H1 (cell line): ENCODE data around the gene GXYLT1. TPM values are rescaled to one million over a fixed set of nuclear protein-coding genes. Genes with fewer than 3 reads are reported as not detected.

ENCODE experiments used
- HDAC2 ChIP-seq, 2 experiments: fragments of 300-600 bp in 1 of 2; sonication (generic) in 1 of 2; IDR thresholded peaks; 2 replicates each; pipeline ENCODE4 v1.6.1; 2011 to 2012; ENCODE audit warnings: low read depth in 2 of 2, low read length in 2 of 2, mild to moderate bottlenecking in 2 of 2, moderate library complexity in 2 of 2, borderline replicate concordance in 1 of 2, inconsistent platforms in 1 of 2
- polyA plus RNA-seq, 7 experiments: library from polyadenylated mRNA; depleted of rRNA in 3 of 7; stranded (reverse) in 5 of 7; unstranded in 2 of 7; fragments of >200 nt in 5 of 7; fragments of 200-250 nt in 2 of 7; gene quantifications; 1 replicate in 5 of 7; 2 replicates in 1 of 7; 4 replicates in 1 of 7; pipeline versions ENCODE4 v1.2.1 to v1.2.3, GENCODE V29; 2011 to 2013; ENCODE audit warnings: missing spikeins in 2 of 7, mixed read lengths in 2 of 7
- total RNA-seq: library from RNA; stranded (reverse); fragmentation: NEBNext Ultra II Directional; extraction: Animal tissue kit (Norgen Biotek cat#: 25700); gene quantifications from 2 replicates; pipeline ENCODE4 v1.2.1, GENCODE V29; 2021

Gene GXYLT1
- total and polyA plus RNA-seq, 2 of the 8 experiments (the other 6 are each of a cell fraction or from before 2014, with no cell fraction given), result 3.1 to 10.7 TPM

DNA sequence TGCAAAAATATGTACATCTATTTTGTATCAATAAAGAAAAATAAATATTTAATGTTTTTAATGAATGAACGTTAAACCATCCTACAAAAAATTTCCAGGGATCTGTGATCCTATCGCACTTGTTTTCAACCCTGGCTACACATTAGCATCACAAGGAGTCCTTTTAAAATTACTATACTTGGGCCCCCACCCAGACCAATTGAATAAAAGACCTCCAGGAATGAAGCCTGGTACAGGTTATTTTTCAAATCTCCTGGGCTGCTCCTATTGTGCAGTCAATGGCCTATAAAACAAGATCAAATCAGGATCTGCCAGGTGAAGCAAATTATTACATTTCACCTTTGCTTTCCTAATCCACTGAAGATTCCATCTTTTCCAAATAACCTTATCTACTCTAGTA is 33.4 kb upstream of the GXYLT1 start (continued):
- no peak for TF ChIP-seq HDAC2 (IDR thresholded peaks at IDR 0.05; ENCODE audit: borderline replicate concordance in 1 of 2, low read depth in 2 of 2, low read length in 2 of 2)
